IMR-90 (cell line): Measurements from ENCODE around the gene TRPM7. TPM values are rescaled to one million over a fixed set of nuclear protein-coding genes. Genes with fewer than 3 reads are reported as not detected.

Source experiments
- ATAC-seq: fragments of 200-7000 bp; cut with Tn5 transposase; 2 replicates; pipeline ENCODE4 v1.9.1; 2020; ENCODE audit warnings: low read depth, mild to moderate bottlenecking, moderate library complexity
- BruUV-seq: library from RNA; stranded (reverse); fragments of 400-500 nt; replicated peaks from 2 replicates; lab custom pipeline; 2021; lab: Mats Ljungman, UMichigan
- CTCF ChIA-PET: fragments of 300-600 bp; formaldehyde crosslinking; extraction: SDS; loops from one replicate; lab custom pipeline; 2021; ENCODE audit warnings: antibody characterized with exemption; lab: Yijun Ruan, JAX
- POLR2A ChIA-PET: fragments of 300-600 bp; sonication (Branson Sonifier 250); formaldehyde crosslinking; loops from one replicate; lab custom pipeline; 2022; ENCODE audit warnings: antibody characterized with exemption; ENCODE audit not compliant: unreplicated experiment; lab: Charles Lee
- DNase-seq: peaks from one replicate; pipeline ENCODE4 v3.0.0; 2013
- H2AFZ ChIP-seq: replicated peaks from 2 replicates; pipeline ENCODE3; 2013; ENCODE audit warnings: low read length, mild to moderate bottlenecking; ENCODE audit not compliant: poor library complexity
- H2AK5ac ChIP-seq: 2 replicates; pipeline ENCODE4 v1.6.1; 2013; ENCODE audit warnings: low read depth, low read length, inconsistent platforms
- H2AK9ac ChIP-seq: replicated peaks from 2 replicates; pipeline ENCODE3; 2013; ENCODE audit warnings: mild to moderate bottlenecking, low read depth, low read length, moderate library complexity; ENCODE audit not compliant: poor library complexity
- H2BK120ac ChIP-seq: 2 replicates; pipeline ENCODE4 v1.6.1; 2013; ENCODE audit warnings: low read depth, low read length, inconsistent platforms
- H2BK15ac ChIP-seq: 3 replicates; pipeline ENCODE4 v1.6.1; 2013; ENCODE audit warnings: low read depth, low read length, inconsistent platforms
- H2BK20ac ChIP-seq: 2 replicates; pipeline ENCODE4 v1.6.1; 2013; ENCODE audit warnings: low read depth, mild to moderate bottlenecking, inconsistent platforms, low read length, moderate library complexity
- H2BK5ac ChIP-seq: 2 replicates; pipeline ENCODE4 v1.6.1; 2013; ENCODE audit warnings: mild to moderate bottlenecking, low read depth, low read length, inconsistent platforms; ENCODE audit not compliant: poor library complexity, severe bottlenecking
- H3K14ac ChIP-seq: replicated peaks from 2 replicates; pipeline ENCODE4 v1.6.1; 2013; ENCODE audit warnings: low read depth, low read length, inconsistent platforms
- H3K18ac ChIP-seq: 2 replicates; pipeline ENCODE4 v1.6.1; 2013; ENCODE audit warnings: low read depth, low read length, control low read depth
- H3K23ac ChIP-seq: 2 replicates; pipeline ENCODE4 v1.6.1; 2013; ENCODE audit warnings: low read depth, low read length, inconsistent platforms
- H3K27ac ChIP-seq: 2 replicates; pipeline ENCODE4 v1.5.1; 2013; ENCODE audit warnings: mild to moderate bottlenecking, control low read depth, low read length; ENCODE audit not compliant: insufficient read depth
- H3K27me3 ChIP-seq: 2 replicates; pipeline ENCODE4 v1.6.1; 2013; ENCODE audit warnings: low read length; ENCODE audit not compliant: control insufficient read depth, insufficient read depth
- H3K36me3 ChIP-seq: 2 replicates; pipeline ENCODE4 v1.6.1; 2013; ENCODE audit warnings: low read length, mixed read lengths; ENCODE audit not compliant: control insufficient read depth, insufficient read depth
- H3K4ac ChIP-seq: 2 replicates; pipeline ENCODE4 v1.6.1; 2013; ENCODE audit warnings: low read depth, low read length, inconsistent platforms
- H3K4me1 ChIP-seq: 2 replicates; pipeline ENCODE4 v1.6.1; 2013; ENCODE audit warnings: low read length, mixed read lengths; ENCODE audit not compliant: control insufficient read depth, insufficient read depth
- H3K4me2 ChIP-seq: 2 replicates; pipeline ENCODE4 v1.6.1; 2013; ENCODE audit warnings: low read depth, mild to moderate bottlenecking, control low read depth, low read length, moderate library complexity
- H3K4me3 ChIP-seq: 2 replicates; pipeline ENCODE4 v1.5.1; 2013; ENCODE audit warnings: low read depth, mild to moderate bottlenecking, control low read depth, low read length, moderate library complexity; ENCODE audit not compliant: insufficient read depth
- H3K56ac ChIP-seq: 2 replicates; pipeline ENCODE4 v1.6.1; 2013; ENCODE audit warnings: low read length, inconsistent platforms; ENCODE audit not compliant: insufficient read depth; ENCODE audit errors: extremely low read depth
- H3K79me1 ChIP-seq, 2 experiments: 2 replicates each; pipeline ENCODE4 v1.6.1; 2013; ENCODE audit warnings: low read length in 2 of 2, inconsistent platforms in 1 of 2, low read depth in 1 of 2
- H3K9ac ChIP-seq: 2 replicates; pipeline ENCODE4 v1.6.1; 2013; ENCODE audit warnings: low read depth, low read length, control low read depth
- H3K9me1 ChIP-seq: 2 replicates; pipeline ENCODE4 v1.6.1; 2013; ENCODE audit warnings: low read length, inconsistent platforms; ENCODE audit not compliant: insufficient read depth
- H3K9me3 ChIP-seq: 2 replicates; pipeline ENCODE4 v1.6.1; 2013; ENCODE audit warnings: low read length; ENCODE audit not compliant: control insufficient read depth, insufficient read depth
- H4K20me1 ChIP-seq: 2 replicates; pipeline ENCODE4 v1.6.1; 2013; ENCODE audit warnings: low read length, inconsistent platforms; ENCODE audit not compliant: insufficient read depth
- H4K5ac ChIP-seq: 2 replicates; pipeline ENCODE4 v1.6.1; 2013; ENCODE audit warnings: mild to moderate bottlenecking, low read depth, low read length, control low read depth
- H4K8ac ChIP-seq, 2 experiments: 2 replicates each; pipeline ENCODE4 v1.6.1; 2013; ENCODE audit warnings: low read depth in 2 of 2, low read length in 2 of 2, control low read depth in 1 of 2, inconsistent platforms in 1 of 2
- H4K91ac ChIP-seq: 2 replicates; pipeline ENCODE4 v1.6.1; 2013; ENCODE audit warnings: low read depth, low read length, inconsistent platforms; ENCODE audit not compliant: insufficient read depth
- BHLHE40 ChIP-seq: fragments of 150-350 bp; IDR thresholded peaks from 2 replicates; pipeline ENCODE4 v1.6.1; 2016; ENCODE audit warnings: mild to moderate bottlenecking, low read depth, low read length
- CHD1 ChIP-seq: IDR thresholded peaks from 2 replicates; pipeline ENCODE4 v1.6.1; 2012; ENCODE audit warnings: low read depth, low read length, improper control_type of control experiment
- CTCF ChIP-seq: conservative IDR thresholded peaks from 2 replicates; pipeline ENCODE4 v1.5.1; 2012; ENCODE audit warnings: mild to moderate bottlenecking, low read depth, low read length, improper control_type of control experiment
- FOS ChIP-seq: fragments of 150-350 bp; IDR thresholded peaks from 2 replicates; pipeline ENCODE4 v1.6.1; 2016; ENCODE audit warnings: low read depth, low read length
- MAFK ChIP-seq: IDR thresholded peaks from 2 replicates; pipeline ENCODE4 v1.6.1; 2012; ENCODE audit warnings: low read depth, low read length, improper control_type of control experiment
- MXI1 ChIP-seq: IDR thresholded peaks from 2 replicates; pipeline ENCODE4 v1.6.1; 2012; ENCODE audit warnings: low read depth, mild to moderate bottlenecking, low read length, moderate library complexity, borderline replicate concordance
- NFE2L2 ChIP-seq: fragments of 150-350 bp; IDR thresholded peaks from 2 replicates; pipeline ENCODE4 v1.6.1; 2016; ENCODE audit warnings: low read depth, mild to moderate bottlenecking, low read length
- POLR2A ChIP-seq: IDR thresholded peaks from 2 replicates; pipeline ENCODE4 v1.6.1; 2012; ENCODE audit warnings: mild to moderate bottlenecking, low read depth, low read length
- RCOR1 ChIP-seq: IDR thresholded peaks from 2 replicates; pipeline ENCODE4 v1.6.1; 2012; ENCODE audit warnings: mild to moderate bottlenecking, low read length, improper control_type of control experiment; ENCODE audit not compliant: insufficient replicate concordance
- SMC3 ChIP-seq: fragments of 150-350 bp; IDR thresholded peaks from 2 replicates; pipeline ENCODE4 v1.6.1; 2016; ENCODE audit warnings: low read depth, mild to moderate bottlenecking, antibody characterized with exemption, low read length, moderate library complexity
- dilution Hi-C: fragments of 300-500 bp; cut with HindIII; formaldehyde crosslinking; loops from one replicate; pipeline ENCODE4 v1.14.3; 2018; ENCODE audit warnings: low sequenced_read_pairs; ENCODE audit not compliant: unreplicated experiment
- in situ Hi-C: fragments of 300-500 bp; cut with MboI; formaldehyde crosslinking; loops from 3 replicates; pipeline ENCODE4 v1.14.3; 2019; ENCODE audit warnings: low sequenced_read_pairs, inconsistent platforms, mixed read lengths
- intact Hi-C: fragments of 100-400 bp; cut with micrococcal nuclease; formaldehyde crosslinking; loops from 2 replicates; pipeline ENCODE4 v1.10.0; 2022
- polyA plus RNA-seq, 3 experiments: library from polyadenylated mRNA; depleted of rRNA; stranded (reverse); fragments of >200 nt; gene quantifications; 2 replicates each; pipeline ENCODE4 v1.2.3, GENCODE V29; 2012; ENCODE audit warnings: low replicate concordance in 1 of 3
- total RNA-seq: library from RNA; depleted of rRNA; stranded (reverse); fragments of >200 nt; gene quantifications from 2 replicates; pipeline ENCODE4 v1.2.3, GENCODE V29; 2012

TRPM7 gene
- total and polyA plus RNA-seq, 2 of the 4 experiments (the other 2 are of a cell fraction): 10.6 to 27.8 TPM

GRCh38 chr15:50710585-50710984 is 24.0 kb upstream of the TRPM7 start:
- no peak overlapping the region for H2AK9ac ChIP-seq
- ChIA-PET CTCF (no interaction called here), POLR2A (no interaction called here)
- no peaks in the 10 kb centered on the region for H3K9me1 ChIP-seq
- no peak overlapping the region for H3K9ac ChIP-seq
- no peaks in the 10 kb centered on the region for H3K4me1 ChIP-seq
- no peak overlapping the region for H2BK120ac ChIP-seq
- no peaks in the 10 kb centered on the region for H3K79me1 ChIP-seq
- H2AFZ ChIP-seq: no peak overlapping the region
- DNase-seq (no peak), ATAC-seq (no peak)
- no peak overlapping the region for H3K18ac ChIP-seq
- no peak overlapping the region for H2BK5ac ChIP-seq
- H4K5ac ChIP-seq: no peak overlapping the region
- H3K27me3 ChIP-seq: no peaks in the 10 kb centered on the region
- BruUV-seq: no TSS peak
- H3K36me3 ChIP-seq: peaks cover 7% of the 10 kb centered on the region
- no peak overlapping the region for H2AK5ac ChIP-seq
- no peaks in the 10 kb centered on the region for H3K9me3 ChIP-seq
- H3K4me3 ChIP-seq: no peak overlapping the region
- no peak overlapping the region for H2BK20ac ChIP-seq
- no peak overlapping the region for H2BK15ac ChIP-seq
- intact Hi-C loops: no loop called here
- in situ Hi-C loops: no loop called here
- H3K23ac ChIP-seq: no peak overlapping the region
- no peak overlapping the region for H4K91ac ChIP-seq
- dilution Hi-C loops: no loop called here
- no peaks in the 10 kb centered on the region for H4K20me1 ChIP-seq
- no peak overlapping the region for H3K4ac ChIP-seq
- H3K27ac ChIP-seq: no peak overlapping the region
- no peak overlapping the region for H3K4me2 ChIP-seq
- TF ChIP-seq POLR2A (no peak), MXI1 (no peak), CTCF (no peak), BHLHE40 (no peak), SMC3 (no peak), CHD1 (no peak), RCOR1 (no peak), MAFK (no peak), FOS (no peak), NFE2L2 (no peak)
- H4K8ac ChIP-seq: no peak overlapping the region
- no peak overlapping the region for H3K14ac ChIP-seq
- no peak overlapping the region for H3K56ac ChIP-seq
